ENCODE measurements around the gene PPIL6. TPM values are rescaled to one million over a fixed set of nuclear protein-coding genes. Genes with fewer than 3 reads are reported as not detected.

Gene PPIL6
- total RNA-seq, 2 donors from 2014 or later: 3.1 TPM; not detected in 1

- no peak for TF ChIP-seq POLR2A (IDR thresholded peaks at IDR 0.05)
- no peak for TF ChIP-seq CTCF (IDR thresholded peaks at IDR 0.05)
- ATAC-seq (no peak), DNase-seq (no peak)
- no peaks in the 10 kb centered on the region for H3K4me1 ChIP-seq
- H3K4me3 ChIP-seq: no peak overlapping the region
- H3K27me3 ChIP-seq: no peaks in the 10 kb centered on the region
- peaks cover 8 to 10% of the 10 kb centered on the region in 2 donors for H3K36me3 ChIP-seq (replicated peaks in 1 of 2; ENCODE audit: insufficient read depth in 1 of 2, low read depth in 2 of 2)
- intact Hi-C loops (cut with DNase I): no loop called here
- H3K27ac ChIP-seq: no peak overlapping the region
- no peaks in the 10 kb centered on the region for H3K9me3 ChIP-seq
These were observed 79.6 kb downstream of the PPIL6 start for GRCh38 chr6:109360791-109361190.

GRCh38 chr6:109360281-109360680 lies 80.1 kb downstream of the PPIL6 start:
- Histone ChIP-seq H3K9me3 (no peaks in the 10 kb centered on the region), H3K4me3 (no peak overlapping the region), H3K27ac (no peak overlapping the region), H3K36me3 (replicated peaks in 1 of 2; ENCODE audit: insufficient read depth in 1 of 2, low read depth in 2 of 2) (peaks cover 8 to 10% of the 10 kb centered on the region in 2 donors), H3K4me1 (no peaks in the 10 kb centered on the region), H3K27me3 (no peaks in the 10 kb centered on the region)
- 94 to 100% methylated on average over 1 of the region's 1 CpG for WGBS, 2 donors
- no peak for DNase-seq
- TF ChIP-seq CTCF (IDR thresholded peaks at IDR 0.05) (no peak), POLR2A (IDR thresholded peaks at IDR 0.05) (no peak)
- ATAC-seq: no peak
- intact Hi-C loops (cut with DNase I): no loop called here

GRCh38 chr6:109359248-109359647 lies 81.2 kb downstream of the PPIL6 start:
- no peak overlapping the region for H3K27ac ChIP-seq
- intact Hi-C loops (cut with DNase I): no loop called here
- DNase-seq (no peak), ATAC-seq (no peak)
- peaks cover 4 to 10% of the 10 kb centered on the region in 2 donors for H3K36me3 ChIP-seq (replicated peaks in 1 of 2; ENCODE audit: insufficient read depth in 1 of 2, low read depth in 2 of 2)
- H3K4me1 ChIP-seq: no peaks in the 10 kb centered on the region
- no peaks in the 10 kb centered on the region for H3K27me3 ChIP-seq
- TF ChIP-seq POLR2A (IDR thresholded peaks at IDR 0.05) (no peak), CTCF (IDR thresholded peaks at IDR 0.05) (no peak)
- WGBS, 2 donors: 92 to 96% methylated on average over 2 of the region's 2 CpGs
- no peak overlapping the region for H3K4me3 ChIP-seq
- H3K9me3 ChIP-seq: no peaks in the 10 kb centered on the region

GRCh38 chr6:109358204-109358603 lies 82.2 kb downstream of the PPIL6 start:
- intact Hi-C loops (cut with DNase I): no loop called here
- H3K36me3 ChIP-seq (replicated peaks in 1 of 2; ENCODE audit: insufficient read depth in 1 of 2, low read depth in 2 of 2): peaks cover 4 to 10% of the 10 kb centered on the region in 2 donors

More at GRCh38 chr6:109358204-109358603, 82.2 kb downstream of the PPIL6 start:
- TF ChIP-seq POLR2A (IDR thresholded peaks at IDR 0.05) (no peak), CTCF (IDR thresholded peaks at IDR 0.05) (no peak)
- H3K9me3 ChIP-seq: no peaks in the 10 kb centered on the region
- DNase-seq (no peak), ATAC-seq (no peak)
- H3K4me1 ChIP-seq: no peaks in the 10 kb centered on the region
- no peak overlapping the region for H3K27ac ChIP-seq
- no peaks in the 10 kb centered on the region for H3K27me3 ChIP-seq
- H3K4me3 ChIP-seq: no peak overlapping the region

Data from body of pancreas (tissue), 4 donors.